ENCODE measurements around the gene DGCR2. TPM values are rescaled to one million over a fixed set of nuclear protein-coding genes. Genes with fewer than 3 reads are reported as not detected.

The DGCR2 gene
- total RNA-seq, 4 donors from 2014 or later: 42.5 to 75.2 (median 50.8) TPM

DNA sequence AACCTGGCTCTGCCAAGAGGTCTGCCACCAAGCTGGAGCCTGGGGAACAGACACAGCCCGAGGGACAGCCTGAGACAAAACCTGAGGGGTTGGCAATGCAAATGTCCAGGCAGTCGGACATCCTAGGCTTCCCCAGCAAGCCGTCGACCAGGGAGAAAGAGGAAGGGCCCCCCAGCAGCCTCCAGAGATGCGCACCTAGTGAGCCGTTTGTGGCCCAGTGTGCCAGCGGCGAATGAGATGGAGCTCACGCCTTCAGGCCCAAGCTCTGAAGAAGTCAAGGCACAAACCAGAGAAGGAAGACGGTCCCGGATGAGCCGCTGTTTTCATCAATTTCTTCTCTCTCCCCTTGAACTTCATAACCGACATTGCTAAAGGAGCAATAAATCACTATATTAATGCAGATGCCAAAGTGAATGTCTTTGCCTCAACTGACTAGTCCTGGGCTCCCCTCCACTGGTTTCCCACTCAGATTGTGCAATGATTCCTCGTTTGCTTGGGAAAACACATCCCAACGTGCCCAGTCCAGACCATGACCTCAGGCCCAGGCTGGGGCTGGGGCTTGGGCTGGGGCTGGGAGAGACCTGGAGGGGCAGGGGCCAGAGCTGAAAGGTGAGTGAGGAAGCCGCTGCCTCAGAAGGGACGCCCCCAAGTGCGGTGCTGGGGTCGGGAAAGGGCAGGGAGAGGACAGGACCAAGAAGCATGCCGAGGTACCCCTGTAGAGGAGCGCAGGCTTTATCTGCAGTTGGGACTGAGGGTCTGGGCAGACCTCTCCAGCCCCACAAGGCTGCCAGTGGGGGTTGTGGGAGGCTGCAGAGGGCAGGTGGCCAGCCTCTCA lies 3.5 kb upstream of the DGCR2 start:
- Histone ChIP-seq H3K36me3 (no peaks in the 10 kb centered on the region), H3K27me3 (no peaks in the 10 kb centered on the region), H3K4me3 (no peak overlapping the region), H3K9me3 (no peaks in the 10 kb centered on the region), H3K4me1 (peaks cover 28 to 64% (median 29%) of the 10 kb centered on the region in 3 donors), H3K27ac (no peak overlapping the region)
- intact Hi-C loops (cut with DNase I): no loop called here
- TF ChIP-seq, protein P1, sequence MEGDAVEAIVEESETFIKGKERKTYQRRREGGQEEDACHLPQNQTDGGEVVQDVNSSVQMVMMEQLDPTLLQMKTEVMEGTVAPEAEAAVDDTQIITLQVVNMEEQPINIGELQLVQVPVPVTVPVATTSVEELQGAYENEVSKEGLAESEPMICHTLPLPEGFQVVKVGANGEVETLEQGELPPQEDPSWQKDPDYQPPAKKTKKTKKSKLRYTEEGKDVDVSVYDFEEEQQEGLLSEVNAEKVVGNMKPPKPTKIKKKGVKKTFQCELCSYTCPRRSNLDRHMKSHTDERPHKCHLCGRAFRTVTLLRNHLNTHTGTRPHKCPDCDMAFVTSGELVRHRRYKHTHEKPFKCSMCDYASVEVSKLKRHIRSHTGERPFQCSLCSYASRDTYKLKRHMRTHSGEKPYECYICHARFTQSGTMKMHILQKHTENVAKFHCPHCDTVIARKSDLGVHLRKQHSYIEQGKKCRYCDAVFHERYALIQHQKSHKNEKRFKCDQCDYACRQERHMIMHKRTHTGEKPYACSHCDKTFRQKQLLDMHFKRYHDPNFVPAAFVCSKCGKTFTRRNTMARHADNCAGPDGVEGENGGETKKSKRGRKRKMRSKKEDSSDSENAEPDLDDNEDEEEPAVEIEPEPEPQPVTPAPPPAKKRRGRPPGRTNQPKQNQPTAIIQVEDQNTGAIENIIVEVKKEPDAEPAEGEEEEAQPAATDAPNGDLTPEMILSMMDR (IDR thresholded peaks at IDR 0.05): no peak
- no peak for TF ChIP-seq POLR2A (IDR thresholded peaks at IDR 0.05)
- no peak for DNase-seq
- WGBS, 2 donors: 63 to 85% methylated on average over 14 to 15 of the region's 21 CpGs

DNA sequence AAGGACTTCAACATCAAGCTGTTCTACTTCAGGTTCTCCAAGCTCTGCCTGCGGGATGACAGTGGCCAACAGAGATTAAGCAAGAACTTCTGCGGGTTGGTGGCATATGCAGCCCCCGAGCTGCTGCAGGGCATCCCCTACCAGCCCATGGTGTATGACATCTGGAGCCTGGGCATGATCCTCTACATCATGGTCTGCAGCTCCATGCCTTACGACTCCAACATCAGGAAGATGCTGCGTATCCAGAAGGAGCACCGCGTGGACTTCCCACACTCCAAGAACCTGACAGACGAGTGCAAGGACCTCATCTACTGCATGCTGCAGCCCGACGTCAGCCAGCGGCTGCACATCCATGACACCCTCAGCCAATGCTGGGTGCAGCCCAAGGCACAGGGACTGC lies 2.8 kb upstream of the DGCR2 start:
- no peak overlapping the region for H3K27ac ChIP-seq
- intact Hi-C loops (cut with DNase I): no loop called here
- no peak overlapping the region for H3K4me3 ChIP-seq
- WGBS, 2 donors: 83 to 100% methylated on average over 2 to 9 of the region's 11 CpGs
- H3K36me3 ChIP-seq: no peaks in the 10 kb centered on the region
- no peaks in the 10 kb centered on the region for H3K9me3 ChIP-seq
- peaks cover 35 to 64% (median 36%) of the 10 kb centered on the region in 3 donors for H3K4me1 ChIP-seq
- DNase-seq: no peak
- no peaks in the 10 kb centered on the region for H3K27me3 ChIP-seq
- TF ChIP-seq, protein P1 (IDR thresholded peaks at IDR 0.05): no peak
- no peak for TF ChIP-seq POLR2A (IDR thresholded peaks at IDR 0.05)

- no peak for DNase-seq
- H3K4me3 ChIP-seq: no peak overlapping the region
- peaks cover 37 to 64% (median 39%) of the 10 kb centered on the region in 3 donors for H3K4me1 ChIP-seq
- WGBS, 2 donors: 69% methylated on average over 4 of the region's 4 CpGs
- no peaks in the 10 kb centered on the region for H3K36me3 ChIP-seq
- no peak overlapping the region for H3K27ac ChIP-seq
- TF ChIP-seq, protein P1 (IDR thresholded peaks at IDR 0.05): no peak
- TF ChIP-seq POLR2A (IDR thresholded peaks at IDR 0.05): no peak
- no peaks in the 10 kb centered on the region for H3K9me3 ChIP-seq
- H3K27me3 ChIP-seq: no peaks in the 10 kb centered on the region
- intact Hi-C loops (cut with DNase I): no loop called here
Observed at GRCh38 chr22:19124377-19124776, 2.2 kb upstream of the DGCR2 start.

GRCh38 chr22:19123936-19124335 lies 1.7 kb upstream of the DGCR2 start:
- TF ChIP-seq POLR2A (IDR thresholded peaks at IDR 0.05): no peak
- TF ChIP-seq, protein P1 (IDR thresholded peaks at IDR 0.05): no peak
- Histone ChIP-seq H3K27ac (no peak overlapping the region), H3K4me3 (no peak overlapping the region), H3K36me3 (peaks cover 0 to 1% (median 0%) of the 10 kb centered on the region in 3 donors), H3K4me1 (peaks cover 34 to 64% (median 39%) of the 10 kb centered on the region in 3 donors), H3K9me3 (no peaks in the 10 kb centered on the region), H3K27me3 (no peaks in the 10 kb centered on the region)
- intact Hi-C loops (cut with DNase I): no loop called here
- 90% methylated on average over 3 to 4 of the region's 4 CpGs for WGBS, 2 donors
- DNase-seq: no peak

DNA sequence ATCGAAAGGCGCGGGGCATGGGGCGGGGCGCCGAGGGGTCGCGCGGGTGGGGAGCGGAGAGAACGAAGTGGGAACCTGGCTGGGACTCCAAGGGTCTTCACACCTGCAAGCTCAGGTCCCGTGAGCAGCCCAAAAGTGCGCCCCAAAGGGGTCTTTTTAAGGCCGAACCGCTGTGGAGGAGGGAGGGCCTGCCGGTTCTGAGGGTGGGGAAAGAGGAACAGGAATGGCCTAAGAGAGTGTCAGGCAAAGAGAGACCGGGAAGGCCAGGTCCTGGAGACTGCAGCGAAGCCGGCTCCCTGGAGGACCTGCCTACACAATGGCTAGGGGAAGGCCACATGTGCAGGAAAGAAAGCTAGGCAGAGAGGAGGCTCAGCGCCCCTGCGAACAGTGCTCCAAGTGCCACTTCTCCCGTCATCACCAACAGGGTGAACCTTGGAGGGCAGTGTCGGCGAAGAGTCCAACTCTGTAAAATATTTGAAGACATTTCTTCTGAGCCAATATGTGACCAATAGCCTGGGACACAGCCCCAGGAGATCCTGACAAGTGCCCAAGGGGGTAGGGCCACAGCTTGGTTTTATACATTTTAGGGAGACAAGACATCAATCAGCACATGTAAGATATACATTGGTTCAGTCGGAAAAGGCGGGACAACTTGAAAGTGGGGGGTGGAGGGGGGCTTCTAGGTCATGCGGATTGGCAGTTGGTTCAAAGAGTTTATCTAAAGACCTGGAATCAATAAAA lies 710 bp upstream of the DGCR2 start:
- no peaks in the 10 kb centered on the region for H3K27me3 ChIP-seq
- TF ChIP-seq, protein P1 (IDR thresholded peaks at IDR 0.05): no peak
- no peak for TF ChIP-seq POLR2A (IDR thresholded peaks at IDR 0.05)
- peaks cover 31 to 65% (median 46%) of the 10 kb centered on the region in 3 donors for H3K4me1 ChIP-seq
- 18 to 41% methylated on average over 12 to 19 of the region's 27 CpGs for WGBS, 2 donors
- H3K9me3 ChIP-seq: no peaks in the 10 kb centered on the region
- peak overlapping the region; percentile 82 to 100 (median 95) for H3K4me3 ChIP-seq
- intact Hi-C loops (cut with DNase I): no loop called here
- DNase-seq: no peak
- peaks cover 0 to 4% (median 0%) of the 10 kb centered on the region in 3 donors for H3K36me3 ChIP-seq
- peak overlapping the region; percentile 87 to 98 (median 98) for H3K27ac ChIP-seq

Measured in esophagus squamous epithelium (tissue), 5 donors.